Hepatocyte (in vitro differentiated cells): ENCODE results near the gene SPATA45.
"Not testable (repeated sequence)": the region's sequence is repeated elsewhere in the genome, so short reads cannot be mapped to it uniquely, and the experiment has no call there.

Source experiments
- EZH2 ChIP-seq: fragments of 200-600 bp; sonication (generic); IDR thresholded peaks from 2 replicates; pipeline ENCODE4 v1.6.1; 2016; ENCODE audit warnings: antibody characterized with exemption, mild to moderate bottlenecking, borderline replicate concordance
- TF ChIP-seq, protein P1 (sequence below): fragments of 200-600 bp; sonication (generic); IDR thresholded peaks from 2 replicates; pipeline ENCODE4 v1.5.1; 2016; ENCODE audit warnings: antibody characterized with exemption, mild to moderate bottlenecking; ENCODE audit not compliant: poor library complexity

DNA sequence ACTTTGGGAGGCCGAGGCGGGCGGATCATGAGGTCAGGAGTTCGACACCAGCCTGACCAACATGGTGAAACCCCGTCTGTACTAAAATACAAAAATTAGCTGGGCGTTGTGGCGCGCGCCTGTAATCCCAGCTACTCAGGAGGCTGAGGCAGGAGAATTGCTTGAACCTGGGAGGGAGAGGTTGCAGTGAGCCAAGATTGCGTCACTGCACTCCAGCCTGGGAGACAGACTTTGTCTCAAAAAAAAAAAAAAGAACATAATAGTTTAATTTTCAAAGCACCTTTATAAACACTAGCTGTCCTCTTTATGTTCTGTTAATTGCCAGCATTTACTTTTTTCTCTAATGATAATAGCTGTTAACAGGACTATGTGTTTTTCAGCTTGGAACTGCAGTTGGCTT, 15.9 kb upstream of the SPATA45 start:
- TF ChIP-seq, protein P1, sequence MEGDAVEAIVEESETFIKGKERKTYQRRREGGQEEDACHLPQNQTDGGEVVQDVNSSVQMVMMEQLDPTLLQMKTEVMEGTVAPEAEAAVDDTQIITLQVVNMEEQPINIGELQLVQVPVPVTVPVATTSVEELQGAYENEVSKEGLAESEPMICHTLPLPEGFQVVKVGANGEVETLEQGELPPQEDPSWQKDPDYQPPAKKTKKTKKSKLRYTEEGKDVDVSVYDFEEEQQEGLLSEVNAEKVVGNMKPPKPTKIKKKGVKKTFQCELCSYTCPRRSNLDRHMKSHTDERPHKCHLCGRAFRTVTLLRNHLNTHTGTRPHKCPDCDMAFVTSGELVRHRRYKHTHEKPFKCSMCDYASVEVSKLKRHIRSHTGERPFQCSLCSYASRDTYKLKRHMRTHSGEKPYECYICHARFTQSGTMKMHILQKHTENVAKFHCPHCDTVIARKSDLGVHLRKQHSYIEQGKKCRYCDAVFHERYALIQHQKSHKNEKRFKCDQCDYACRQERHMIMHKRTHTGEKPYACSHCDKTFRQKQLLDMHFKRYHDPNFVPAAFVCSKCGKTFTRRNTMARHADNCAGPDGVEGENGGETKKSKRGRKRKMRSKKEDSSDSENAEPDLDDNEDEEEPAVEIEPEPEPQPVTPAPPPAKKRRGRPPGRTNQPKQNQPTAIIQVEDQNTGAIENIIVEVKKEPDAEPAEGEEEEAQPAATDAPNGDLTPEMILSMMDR = not testable (repeated sequence)
- TF ChIP-seq EZH2 = not testable (repeated sequence)
